SU-DHL-6 (cell line): Measurements from ENCODE around the gene PCP4L1.

Experiments
- H2AFZ ChIP-seq: fragments of 200-600 bp; sonication (generic); 2 replicates; pipeline ENCODE4 v1.6.1; 2014; ENCODE audit warnings: low read depth, mild to moderate bottlenecking, moderate library complexity, mixed read lengths, antibody characterized with exemption, low read length; ENCODE audit not compliant: severe bottlenecking
- H3F3A ChIP-seq: fragments of 200-600 bp; shearing (Covaris generic); 2 replicates; pipeline ENCODE4 v1.6.0; 2016; ENCODE audit warnings: antibody characterized with exemption, mild to moderate bottlenecking; ENCODE audit not compliant: insufficient read depth
- H3K27ac ChIP-seq: fragments of 200-600 bp; sonication (generic); 2 replicates; pipeline ENCODE4 v1.5.1; 2016; ENCODE audit warnings: low read depth, mild to moderate bottlenecking, low read length, moderate library complexity, mixed read lengths
- H3K27me3 ChIP-seq: fragments of 200-600 bp; sonication (generic), shearing (Covaris generic); 2 replicates; pipeline ENCODE4 v1.6.0; 2014; ENCODE audit warnings: mild to moderate bottlenecking, low read length
- H3K36me3 ChIP-seq: fragments of 200-600 bp; sonication (generic); 2 replicates; pipeline ENCODE4 v1.6.1; 2014; ENCODE audit warnings: mild to moderate bottlenecking, low read length, mixed read lengths
- H3K4me2 ChIP-seq: fragments of 300-600, 200-600 bp; shearing (Covaris generic), sonication (generic); 2 replicates; pipeline ENCODE4 v1.6.0; 2014; ENCODE audit warnings: low read length, low read depth, mild to moderate bottlenecking; ENCODE audit not compliant: poor library complexity, severe bottlenecking
- H3K4me3 ChIP-seq: fragments of 200-600 bp; sonication (generic); 2 replicates; pipeline ENCODE4 v1.5.1; 2014; ENCODE audit warnings: antibody characterized with exemption, low read length, mild to moderate bottlenecking, mixed read lengths; ENCODE audit not compliant: insufficient read depth, poor library complexity, severe bottlenecking
- H3K79me2 ChIP-seq: fragments of 200-600 bp; sonication (generic); 2 replicates; pipeline ENCODE4 v1.6.1; 2014; ENCODE audit warnings: mild to moderate bottlenecking, low read length, moderate library complexity; ENCODE audit not compliant: insufficient read depth
- H3K9ac ChIP-seq: fragments of 200-600 bp; sonication (generic); 2 replicates; pipeline ENCODE4 v1.7.0; 2014; ENCODE audit warnings: mild to moderate bottlenecking, low read length
- H3K9me2 ChIP-seq: fragments of 200-600 bp; sonication (generic); replicated peaks from 2 replicates; pipeline ENCODE4 v1.6.1; 2014; ENCODE audit warnings: low read length; ENCODE audit not compliant: insufficient read depth
- H3K9me3 ChIP-seq: fragments of 200-600 bp; sonication (generic); 2 replicates; pipeline ENCODE4 v1.6.1; 2014; ENCODE audit warnings: low read length, mixed read lengths; ENCODE audit not compliant: insufficient read depth
- H4K20me1 ChIP-seq: fragments of 200-600 bp; sonication (generic); 2 replicates; pipeline ENCODE4 v1.6.1; 2014; ENCODE audit warnings: low read depth, mild to moderate bottlenecking, antibody characterized with exemption, low read length, moderate library complexity, mixed read lengths
- EZH2phosphoT487 ChIP-seq: fragments of 200-600 bp; sonication (generic), shearing (Covaris generic); conservative IDR thresholded peaks from 2 replicates; pipeline ENCODE4 v1.6.1; 2018; ENCODE audit warnings: mild to moderate bottlenecking, antibody characterized with exemption, low read length, moderate library complexity, mixed read lengths
- TF ChIP-seq, protein P1 (sequence below): fragments of 200-600 bp; sonication (generic); IDR thresholded peaks from one replicate; pipeline ENCODE4 v1.5.1; 2017; ENCODE audit warnings: antibody characterized with exemption, mild to moderate bottlenecking, low read length, moderate library complexity; ENCODE audit not compliant: insufficient read depth, poor library complexity, severe bottlenecking

Gene PCP4L1

DNA sequence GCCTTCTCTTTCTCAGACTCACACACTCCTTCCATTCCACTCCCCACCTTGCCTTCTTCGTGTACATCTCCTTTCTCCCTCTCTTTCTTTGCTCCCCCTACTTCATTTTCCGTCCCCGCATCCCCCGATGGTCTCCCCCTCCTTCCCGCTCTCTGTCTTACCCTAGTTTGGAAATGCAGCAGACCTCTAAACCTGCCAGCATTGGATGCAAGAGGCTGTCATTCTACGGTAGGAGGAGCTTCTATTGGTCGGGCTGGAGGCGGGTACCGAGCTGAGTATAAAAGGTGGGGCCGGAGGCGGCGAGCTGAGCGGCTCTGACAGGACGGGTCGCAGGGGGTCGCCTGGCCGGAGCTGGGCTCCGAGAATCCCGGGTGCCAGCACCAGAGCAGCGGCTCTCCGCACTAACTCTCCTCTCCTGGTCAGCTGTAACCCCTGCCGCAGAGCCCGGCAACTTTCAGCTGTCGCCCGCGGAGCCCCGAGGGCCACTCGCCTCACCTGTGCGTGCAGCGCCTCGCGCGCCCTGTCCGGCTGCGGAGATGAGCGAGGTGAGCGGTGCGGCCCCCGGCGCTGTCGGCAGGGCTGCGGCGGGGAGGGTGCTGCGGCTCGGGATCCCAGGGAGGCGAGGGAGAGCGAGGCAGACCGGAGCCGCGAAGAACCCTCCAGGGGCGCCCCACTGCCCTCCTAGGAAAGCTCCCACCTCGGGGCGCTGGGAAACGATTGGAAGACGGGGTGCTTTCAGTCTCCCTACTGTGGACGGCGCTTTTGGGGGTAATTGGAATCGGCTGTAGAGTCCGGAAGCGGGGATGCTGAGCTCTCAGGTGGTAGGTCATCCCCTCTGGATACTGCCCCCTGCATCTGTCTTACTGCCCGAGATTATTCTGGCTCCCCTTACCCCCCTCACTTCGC, at the start of gene PCP4L1:
Gene PCP4L1 (plus strand): TSS at position 307 of the 906 bp plus-strand sequence. CDS start 230 bp downstream, at position 537.
- H3K36me3 ChIP-seq: no peaks in the 10 kb centered on the region
- H3K9ac ChIP-seq: peak within 1 kb of the TSS; percentile 30; the same call in 1 of the 2 replicates
- no peaks in the 10 kb centered on the region for H3K9me2 ChIP-seq
- no peaks in the 10 kb centered on the region for H3K27me3 ChIP-seq
- peak within 1 kb of the TSS; percentile 55 for H3K4me2 ChIP-seq
- peaks cover 3% of the 10 kb centered on the region; the same call in 1 of the 2 replicates for H3K9me3 ChIP-seq
- H3K79me2 ChIP-seq: no peaks in the 10 kb centered on the region
- H3K27ac ChIP-seq: no peak within 1 kb of the TSS
- H2AFZ ChIP-seq: peak within 1 kb of the TSS; percentile 65
- no peaks in the 10 kb centered on the region for H4K20me1 ChIP-seq
- H3K4me3 ChIP-seq: peak within 1 kb of the TSS; percentile 44
- TF ChIP-seq, protein P1, sequence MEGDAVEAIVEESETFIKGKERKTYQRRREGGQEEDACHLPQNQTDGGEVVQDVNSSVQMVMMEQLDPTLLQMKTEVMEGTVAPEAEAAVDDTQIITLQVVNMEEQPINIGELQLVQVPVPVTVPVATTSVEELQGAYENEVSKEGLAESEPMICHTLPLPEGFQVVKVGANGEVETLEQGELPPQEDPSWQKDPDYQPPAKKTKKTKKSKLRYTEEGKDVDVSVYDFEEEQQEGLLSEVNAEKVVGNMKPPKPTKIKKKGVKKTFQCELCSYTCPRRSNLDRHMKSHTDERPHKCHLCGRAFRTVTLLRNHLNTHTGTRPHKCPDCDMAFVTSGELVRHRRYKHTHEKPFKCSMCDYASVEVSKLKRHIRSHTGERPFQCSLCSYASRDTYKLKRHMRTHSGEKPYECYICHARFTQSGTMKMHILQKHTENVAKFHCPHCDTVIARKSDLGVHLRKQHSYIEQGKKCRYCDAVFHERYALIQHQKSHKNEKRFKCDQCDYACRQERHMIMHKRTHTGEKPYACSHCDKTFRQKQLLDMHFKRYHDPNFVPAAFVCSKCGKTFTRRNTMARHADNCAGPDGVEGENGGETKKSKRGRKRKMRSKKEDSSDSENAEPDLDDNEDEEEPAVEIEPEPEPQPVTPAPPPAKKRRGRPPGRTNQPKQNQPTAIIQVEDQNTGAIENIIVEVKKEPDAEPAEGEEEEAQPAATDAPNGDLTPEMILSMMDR: no peak
- no peak for TF ChIP-seq EZH2phosphoT487
- no peaks in the 10 kb centered on the region for H3F3A ChIP-seq

DNA sequence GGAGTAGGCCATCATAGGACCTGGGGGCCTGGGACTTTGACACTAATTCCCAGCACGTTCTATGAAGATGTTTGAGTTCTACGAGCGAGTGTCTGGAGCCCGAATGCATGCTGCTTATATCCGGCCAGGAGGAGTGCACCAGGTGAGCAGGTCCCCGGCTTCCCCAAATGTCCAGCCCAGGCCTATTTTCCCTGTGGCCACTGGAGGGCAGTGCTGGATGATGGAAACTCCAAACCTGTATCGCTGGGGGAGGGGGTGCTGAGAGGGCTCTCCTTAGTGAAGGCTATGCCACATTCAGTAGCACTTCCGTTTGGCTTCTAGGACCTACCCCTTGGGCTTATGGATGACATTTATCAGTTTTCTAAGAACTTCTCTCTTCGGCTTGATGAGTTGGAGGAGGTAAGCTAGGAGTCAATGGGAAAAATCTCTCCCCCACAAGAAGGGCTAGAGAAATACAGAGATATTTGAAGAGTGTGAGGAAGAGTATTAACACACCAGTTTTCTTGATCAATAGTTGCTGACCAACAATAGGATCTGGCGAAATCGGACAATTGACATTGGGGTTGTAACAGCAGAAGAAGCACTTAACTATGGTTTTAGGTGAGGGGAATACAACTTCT, 48.6 kb upstream of the PCP4L1 start:
- Histone ChIP-seq H3K4me2 (no peak overlapping the region), H3K27me3 (no peaks in the 10 kb centered on the region), H3K79me2 (no peaks in the 10 kb centered on the region), H3K27ac (no peak overlapping the region), H3K36me3 (peaks cover 14% of the 10 kb centered on the region), H3K9ac (no peak overlapping the region), H3F3A (no peaks in the 10 kb centered on the region), H4K20me1 (no peaks in the 10 kb centered on the region), H3K9me2 (no peaks in the 10 kb centered on the region), H3K4me3 (no peak overlapping the region), H3K9me3 (no peaks in the 10 kb centered on the region), H2AFZ (no peak overlapping the region)
- TF ChIP-seq, protein P1: peak; percentile 59
- TF ChIP-seq EZH2phosphoT487: no peak

DNA sequence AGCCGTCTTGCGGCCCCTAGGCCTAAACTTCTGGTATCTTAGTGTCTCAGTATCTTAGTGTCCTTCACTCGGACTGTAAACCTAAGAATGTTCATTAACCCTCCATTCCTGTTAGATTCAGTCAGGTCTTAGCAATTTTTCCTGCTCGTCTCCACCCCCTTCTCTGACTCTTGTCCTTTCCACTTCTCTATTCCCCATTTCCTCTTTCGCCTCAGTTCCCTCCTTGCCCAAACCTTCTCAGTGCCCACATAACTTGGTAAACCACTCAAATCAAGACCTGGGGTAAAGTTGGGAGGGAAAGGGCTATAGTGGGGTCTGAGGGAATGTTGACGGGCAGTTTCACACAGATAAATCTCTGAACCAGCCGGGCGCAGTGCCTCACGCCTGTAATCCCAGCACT, 44.2 kb upstream of the PCP4L1 start:
- no peak overlapping the region for H2AFZ ChIP-seq
- H3F3A ChIP-seq: 0 out of 2 replicates have a peak, but pooled peaks cover 4% of the 10 kb centered on the region
- H4K20me1 ChIP-seq: no peaks in the 10 kb centered on the region
- H3K4me3 ChIP-seq: no peak overlapping the region
- H3K27me3 ChIP-seq: no peaks in the 10 kb centered on the region
- TF ChIP-seq, protein P1: no peak
- TF ChIP-seq EZH2phosphoT487: no peak
- no peak overlapping the region for H3K27ac ChIP-seq
- H3K36me3 ChIP-seq: peaks cover 14% of the 10 kb centered on the region
- no peaks in the 10 kb centered on the region for H3K79me2 ChIP-seq
- H3K4me2 ChIP-seq: no peak overlapping the region
- no peak overlapping the region for H3K9ac ChIP-seq
- H3K9me3 ChIP-seq: no peaks in the 10 kb centered on the region
- no peaks in the 10 kb centered on the region for H3K9me2 ChIP-seq
